ENCODE data around the gene NAV2. TPM values are rescaled to one million over a fixed set of nuclear protein-coding genes. Genes with fewer than 3 reads are reported as not detected.

Gene NAV2
- total RNA-seq, 1 experiment from 2014 or later = 23.3 TPM

- H3K9me3 ChIP-seq (ENCODE audit: insufficient read depth, low read depth) = no peaks in the 10 kb centered on the region
- CTCF ChIA-PET = no interaction called here
- no peak overlapping the region for H3K4me3 ChIP-seq
- no peaks in the 10 kb centered on the region for H3K9me2 ChIP-seq (ENCODE audit: insufficient read depth)
- H3F3A ChIP-seq (ENCODE audit: insufficient read depth, low read depth) = no peaks in the 10 kb centered on the region
- H3K79me2 ChIP-seq (ENCODE audit: low read depth) = no peaks in the 10 kb centered on the region
- POLR2A ChIA-PET (ENCODE audit: unreplicated experiment) = interaction anchor here (0.5 to 0.6 kb wide), 2 partner anchors 11 to 28 kb away, joined by 3 to 4 read pairs; no protein-coding TSS in a partner anchor
- H3K4me2 ChIP-seq = no peak overlapping the region
- BruUV-seq (replicated peaks) = no TSS peak
- no peaks in the 10 kb centered on the region for H3K4me1 ChIP-seq (replicated peaks; ENCODE audit: insufficient read depth)
- no peak for TF ChIP-seq CTCF (conservative IDR thresholded peaks at IDR 0.05)
- TF ChIP-seq EZH2 (IDR thresholded peaks at IDR 0.05; ENCODE audit: low read depth) = no peak
- no peak for DNase-seq
- H3K27me3 ChIP-seq (ENCODE audit: insufficient read depth, low read depth) = no peaks in the 10 kb centered on the region
- H4K20me1 ChIP-seq (ENCODE audit: insufficient read depth) = no peaks in the 10 kb centered on the region
- intact Hi-C loops (cut with micrococcal nuclease; ENCODE audit: unreplicated experiment) = no loop called here
- H3K27ac ChIP-seq = no peak overlapping the region
- H3K36me3 ChIP-seq (ENCODE audit: low read depth) = no peaks in the 10 kb centered on the region
- no peak overlapping the region for H2AFZ ChIP-seq
Measured at GRCh38 chr11:19852288-19852687, 139.7 kb downstream of the NAV2 start.

GRCh38 chr11:19853016-19853415, 140.4 kb downstream of the NAV2 start:
- H3K4me1 ChIP-seq (replicated peaks; ENCODE audit: insufficient read depth) = no peaks in the 10 kb centered on the region
- no peak overlapping the region for H3K27ac ChIP-seq
- ChIA-PET POLR2A (ENCODE audit: unreplicated experiment) (interaction anchor here (0.6 kb wide), 1 partner anchor 33 kb away, joined by 3 read pairs; no protein-coding TSS in a partner anchor), CTCF (no interaction called here)
- no TSS peak for BruUV-seq (replicated peaks)
- no peaks in the 10 kb centered on the region for H3K27me3 ChIP-seq (ENCODE audit: insufficient read depth, low read depth)
- no peaks in the 10 kb centered on the region for H4K20me1 ChIP-seq (ENCODE audit: insufficient read depth)
- H3K9me3 ChIP-seq (ENCODE audit: insufficient read depth, low read depth) = no peaks in the 10 kb centered on the region
- intact Hi-C loops (cut with micrococcal nuclease; ENCODE audit: unreplicated experiment) = no loop called here
- H3K9me2 ChIP-seq (ENCODE audit: insufficient read depth) = no peaks in the 10 kb centered on the region
- H3K4me2 ChIP-seq = no peak overlapping the region
- no peak overlapping the region for H2AFZ ChIP-seq
- no peak overlapping the region for H3K4me3 ChIP-seq
- H3K79me2 ChIP-seq (ENCODE audit: low read depth) = no peaks in the 10 kb centered on the region
- DNase-seq = no peak
- no peaks in the 10 kb centered on the region for H3K36me3 ChIP-seq (ENCODE audit: low read depth)
- TF ChIP-seq CTCF (conservative IDR thresholded peaks at IDR 0.05) (no peak), EZH2 (IDR thresholded peaks at IDR 0.05; ENCODE audit: low read depth) (no peak)
- H3F3A ChIP-seq (ENCODE audit: insufficient read depth, low read depth) = no peaks in the 10 kb centered on the region

GRCh38 chr11:19853920-19854319, 141.3 kb downstream of the NAV2 start:
- Histone ChIP-seq H3K9me2 (ENCODE audit: insufficient read depth) (no peaks in the 10 kb centered on the region), H3K4me3 (no peak overlapping the region), H3F3A (ENCODE audit: insufficient read depth, low read depth) (no peaks in the 10 kb centered on the region), H3K27ac (no peak overlapping the region), H3K79me2 (ENCODE audit: low read depth) (no peaks in the 10 kb centered on the region), H4K20me1 (ENCODE audit: insufficient read depth) (no peaks in the 10 kb centered on the region), H3K4me2 (no peak overlapping the region), H3K9me3 (ENCODE audit: insufficient read depth, low read depth) (no peaks in the 10 kb centered on the region), H3K4me1 (replicated peaks; ENCODE audit: insufficient read depth) (no peaks in the 10 kb centered on the region), H3K36me3 (ENCODE audit: low read depth) (no peaks in the 10 kb centered on the region), H3K27me3 (ENCODE audit: insufficient read depth, low read depth) (no peaks in the 10 kb centered on the region), H2AFZ (no peak overlapping the region)
- ChIA-PET CTCF (interaction anchor here (0.5 kb wide), 1 partner anchor 11 kb away, joined by 3 read pairs; no protein-coding TSS in a partner anchor), POLR2A (ENCODE audit: unreplicated experiment) (no interaction called here)
- no peak for TF ChIP-seq CTCF (conservative IDR thresholded peaks at IDR 0.05)
- no peak for TF ChIP-seq EZH2 (IDR thresholded peaks at IDR 0.05; ENCODE audit: low read depth)
- BruUV-seq (replicated peaks) = no TSS peak
- DNase-seq = no peak
- intact Hi-C loops (cut with micrococcal nuclease; ENCODE audit: unreplicated experiment) = no loop called here

Measured in PC-9 (cell line).